B cell (primary cell): ENCODE data around the gene PRPSAP1. TPM values are rescaled to one million over a fixed set of nuclear protein-coding genes. Genes with fewer than 3 reads are reported as not detected.

ENCODE experiments used
- ATAC-seq: fragments of 200-7000 bp; cut with Tn5 transposase; one replicate; pipeline ENCODE4 v1.10.0; 2021; ENCODE audit warnings: low read depth, mild to moderate bottlenecking, moderate number of reproducible peaks, moderate library complexity
- CTCF ChIA-PET: fragments of 350-600 bp; sonication (Branson Sonifier 250); formaldehyde crosslinking; loops from one replicate; lab custom pipeline; 2021; ENCODE audit warnings: antibody characterized with exemption, inconsistent platforms; lab: Charles Lee
- POLR2A ChIA-PET: fragments of 350-600 bp; sonication (Branson Sonifier 250); formaldehyde crosslinking; loops from one replicate; lab custom pipeline; 2021; ENCODE audit warnings: antibody characterized with exemption; lab: Charles Lee
- DNase-seq: peaks from one replicate; pipeline ENCODE4 v3.0.0; 2013
- H2AFZ ChIP-seq: 2 replicates; pipeline ENCODE4 v1.6.1; 2012; ENCODE audit warnings: mild to moderate bottlenecking, low read depth, low read length; ENCODE audit not compliant: insufficient read depth, poor library complexity, severe bottlenecking
- H3K27ac ChIP-seq, 2 donors: 1 replicate in 1 of 2; 2 replicates in 1 of 2; pipeline ENCODE4 v1.5.1; 2012 to 2013; ENCODE audit warnings: low read length in 2 of 2, mild to moderate bottlenecking in 2 of 2, moderate library complexity in 1 of 2
- H3K27me3 ChIP-seq, 4 experiments: fragments of 200-600 bp in 1 of 4; sonication (generic) in 1 of 4; replicated peaks in 1 of 4; 1 replicate in 2 of 4; 2 replicates in 2 of 4; pipeline versions ENCODE4 v1.6.1 to v1.7.0; 2013 to 2016; ENCODE audit warnings: low read length in 3 of 4, mild to moderate bottlenecking in 2 of 4, mixed read lengths in 1 of 4, moderate library complexity in 1 of 4; ENCODE audit not compliant: insufficient read depth in 4 of 4, control insufficient read depth in 3 of 4; ENCODE audit errors: control extremely low read depth in 1 of 4
- H3K36me3 ChIP-seq, 2 experiments: replicated peaks in 1 of 2; 1 replicate in 1 of 2; 2 replicates in 1 of 2; pipeline versions ENCODE4 v1.6.1 to v1.7.1; 2013; ENCODE audit warnings: low read length in 1 of 2; ENCODE audit not compliant: insufficient read depth in 2 of 2, control insufficient read depth in 1 of 2; ENCODE audit errors: control extremely low read depth in 1 of 2, extremely low read depth in 1 of 2
- H3K4me1 ChIP-seq, 2 donors: fragments of 200-600 bp in 1 of 2; sonication (generic) in 1 of 2; 1 replicate in 1 of 2; 2 replicates in 1 of 2; pipeline versions ENCODE4 v1.5.1 to v1.6.1; 2013 to 2017; ENCODE audit warnings: low read length in 2 of 2; ENCODE audit not compliant: control insufficient read depth in 2 of 2, insufficient read depth in 2 of 2
- H3K4me2 ChIP-seq: replicated peaks from 2 replicates; pipeline ENCODE3; 2012; ENCODE audit warnings: mild to moderate bottlenecking, low read depth, low read length; ENCODE audit not compliant: poor library complexity, severe bottlenecking
- H3K4me3 ChIP-seq, 5 experiments: fragments of 200-600 bp in 1 of 5; sonication (generic) in 1 of 5; 1 replicate in 3 of 5; 2 replicates in 2 of 5; pipeline versions ENCODE4 v1.5.1 to v1.7.0; 2011 to 2016; ENCODE audit warnings: low read length in 4 of 5, mild to moderate bottlenecking in 4 of 5, low read depth in 2 of 5, control low read depth in 1 of 5, moderate library complexity in 1 of 5; ENCODE audit not compliant: insufficient read depth in 1 of 5; ENCODE audit errors: control extremely low read depth in 1 of 5, extremely low read depth in 1 of 5
- H3K79me2 ChIP-seq: fragments of 200-600 bp; sonication (generic); one replicate; pipeline ENCODE4 v1.6.0; 2016; ENCODE audit warnings: low read length; ENCODE audit not compliant: control insufficient read depth, insufficient read depth
- H3K9ac ChIP-seq: fragments of 200-600 bp; sonication (generic); 2 replicates; pipeline ENCODE4 v1.6.1; 2017; ENCODE audit warnings: mild to moderate bottlenecking, low read length, moderate library complexity
- H3K9me3 ChIP-seq, 3 donors: one replicate each; pipeline versions ENCODE4 v1.6.1 to v1.7.1; 2013; ENCODE audit warnings: low read length in 2 of 3; ENCODE audit not compliant: control insufficient read depth in 2 of 3, insufficient read depth in 1 of 3; ENCODE audit errors: control extremely low read depth in 1 of 3
- H4K20me1 ChIP-seq: 2 replicates; pipeline ENCODE4 v1.6.0; 2012; ENCODE audit warnings: mild to moderate bottlenecking, low read length; ENCODE audit not compliant: insufficient read depth, control insufficient read depth, poor library complexity, severe bottlenecking
- H3K27ac Mint-ChIP-seq: one replicate; pipeline ENCODE4 v1.8.0; 2021; ENCODE audit warnings: mixed read lengths
- H3K27me3 Mint-ChIP-seq: one replicate; pipeline ENCODE4 v1.8.0; 2021; ENCODE audit warnings: mixed read lengths
- H3K4me1 Mint-ChIP-seq: one replicate; pipeline ENCODE4 v1.8.0; 2021; ENCODE audit warnings: mixed read lengths
- H3K4me3 Mint-ChIP-seq: one replicate; pipeline ENCODE4 v1.8.0; 2021; ENCODE audit warnings: mixed read lengths
- H3K9me3 Mint-ChIP-seq: one replicate; pipeline ENCODE4 v1.8.0; 2022; ENCODE audit warnings: mixed read lengths; ENCODE audit not compliant: insufficient read depth
- CTCF ChIP-seq: fragments of 200-600 bp; IDR thresholded peaks from one replicate; pipeline ENCODE4 v1.8.0; 2022; ENCODE audit warnings: antibody characterized with exemption, mild to moderate bottlenecking
- EZH2 ChIP-seq: IDR thresholded peaks from 2 replicates; pipeline ENCODE4 v1.6.1; 2012; ENCODE audit warnings: borderline replicate concordance, low read depth, mild to moderate bottlenecking, moderate library complexity, low read length; ENCODE audit not compliant: insufficient read depth, poor library complexity, severe bottlenecking
- WGBS: methylation state at CpG from one replicate; pipeline ENCODE4 v1.1.5; 2013; ENCODE audit warnings: missing lambda C conversion rate; ENCODE audit not compliant: insufficient coverage; 5-methylcytosine and 5-hydroxymethylcytosine counted together
- intact Hi-C: fragments of 100-400 bp; cut with micrococcal nuclease; formaldehyde crosslinking; loops from one replicate; pipeline ENCODE4 v1.10.0; 2022
- polyA plus RNA-seq: library from polyadenylated mRNA; depleted of rRNA; stranded (reverse); fragments of >200 nt; gene quantifications from 2 replicates; pipeline ENCODE4 v1.2.3, GENCODE V29; 2012
- total RNA-seq, 2 donors: library from RNA; stranded (reverse); fragments of 120-200 nt in 1 of 2; gene quantifications; 1 replicate in 1 of 2; 2 replicates in 1 of 2; pipeline versions ENCODE4 v1.2.3 to v1.2.4, GENCODE V29; 2013 to 2022

Gene PRPSAP1
- total and polyA plus RNA-seq, 2 donors (not counting 1 experiment from before 2014, with no cell fraction given), result 45.5 to 61.4 TPM

- Histone ChIP-seq H2AFZ (no peak overlapping the region), H3K27me3 (no peaks in the 10 kb centered on the region), H3K79me2 (peaks cover 10% of the 10 kb centered on the region), H3K36me3 (peaks cover 2 to 13% of the 10 kb centered on the region in 2 experiments), H3K27ac (peak overlapping the region; percentile 97 to 99), H3K9me3 (peaks cover 0 to 5% (median 0%) of the 10 kb centered on the region in 3 donors), H3K4me1 (peaks cover 71 to 81% of the 10 kb centered on the region in 2 donors), H3K4me3 (peak overlapping the region in 1 of 5 experiments; percentile 61), H4K20me1 (peaks cover 5% of the 10 kb centered on the region), H3K9ac (peak overlapping the region; percentile 68), H3K4me2 (peak overlapping the region; percentile 94)
- ATAC-seq (no peak), DNase-seq (no peak)
- peak overlapping the region; percentile 82 for H3K4me3 Mint-ChIP-seq
- 88% methylated on average over 20 of the region's 26 CpGs for WGBS
- CTCF ChIA-PET, result interaction anchor here (0.5 to 16.7 kb wide), 9 partner anchors 10 to 259 kb away, joined by 3 to 435 read pairs (median 6); partner anchors contain the start of gene UBALD2
- POLR2A ChIA-PET, result interaction anchor here (1.4 to 5.6 kb wide), 2 partner anchors 10 to 150 kb away, joined by 5 to 44 read pairs; partner anchors contain the start of gene UBALD2
- TF ChIP-seq CTCF (no peak), EZH2 (no peak)
- peak overlapping the region; percentile 93 for H3K27ac Mint-ChIP-seq
- peaks cover 78% of the 10 kb centered on the region for H3K4me1 Mint-ChIP-seq
- intact Hi-C loops, result loop anchor here (2.0 to 10.0 kb wide), 3 partner anchors 33 to 221 kb away; partner anchors contain the start of genes FOXJ1 and RNF157
- no peaks in the 10 kb centered on the region for H3K9me3 Mint-ChIP-seq
- H3K27me3 Mint-ChIP-seq, result no peaks in the 10 kb centered on the region
Observed at GRCh38 chr17:76273445-76274111, 80.1 kb downstream of the PRPSAP1 start.
